Globus pallidus (tissue), 1 donor: ENCODE measurements around the gene DCBLD1.
"Not testable (repeated sequence)": the region's sequence is repeated elsewhere in the genome, so short reads cannot be mapped to it uniquely, and the experiment has no call there.

Experiments used
- DNase-seq: peaks from one replicate; pipeline ENCODE4 v3.0.0-alpha.2; 2015; ENCODE audit warnings: low spot score

Gene DCBLD1

DNA sequence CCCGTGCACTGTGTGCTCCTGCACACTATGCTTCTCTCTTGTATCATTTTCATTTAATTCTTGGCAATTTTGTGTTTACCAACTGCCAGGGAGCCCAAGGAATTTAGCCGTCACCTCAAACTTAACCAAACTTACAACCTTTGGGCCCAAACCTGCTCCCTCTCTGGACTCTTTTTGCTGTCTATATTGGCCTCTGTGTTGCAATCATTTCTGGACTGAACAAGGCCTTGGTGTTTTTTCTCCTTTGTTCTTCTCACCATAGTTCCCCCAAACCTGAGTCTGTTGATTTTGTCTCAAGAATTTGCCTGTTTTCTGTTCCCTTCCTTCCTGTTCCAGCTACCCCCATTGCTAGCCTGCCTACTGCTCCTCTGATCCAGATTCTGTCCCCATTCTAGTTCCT is 19.2 kb downstream of the DCBLD1 start:
- no peak for DNase-seq

DNA sequence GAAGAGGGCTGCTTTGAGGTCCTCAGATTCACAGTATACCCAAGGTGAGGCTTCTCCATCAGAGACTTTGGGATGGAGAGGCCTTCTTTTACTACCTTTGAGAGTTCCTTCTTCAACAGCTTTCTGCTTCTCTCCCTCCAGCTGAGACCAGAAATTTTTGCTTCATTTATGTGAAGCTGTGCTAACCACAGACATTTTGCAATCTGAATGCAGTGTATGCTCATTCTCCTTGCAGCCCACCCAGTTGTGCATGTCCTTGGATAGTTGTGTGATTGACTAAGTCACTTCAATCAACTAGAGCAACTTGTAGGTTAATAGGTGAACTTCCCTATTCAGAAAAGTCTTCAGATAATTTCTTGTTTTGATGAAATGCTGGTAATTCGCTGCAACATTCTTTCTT is 20.1 kb downstream of the DCBLD1 start:
- DNase-seq, result no peak

DNA sequence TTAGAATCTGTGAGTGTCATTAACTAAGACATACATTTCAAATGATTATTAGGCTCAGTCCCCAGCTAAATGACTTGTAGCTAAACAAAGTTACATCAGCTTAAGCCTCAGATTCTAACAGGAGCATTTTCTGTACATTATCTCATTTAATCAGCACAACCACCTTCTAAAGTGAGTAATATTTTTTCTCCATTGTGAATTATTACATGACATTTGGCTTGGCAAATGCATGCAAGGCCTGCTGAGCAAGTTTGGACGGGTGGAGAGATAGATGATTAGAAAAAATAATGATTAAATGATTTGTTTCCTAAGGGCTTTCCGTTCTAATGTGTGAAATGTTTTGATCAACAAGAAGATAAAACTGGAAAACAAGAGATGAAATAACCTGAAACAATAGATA is 20.7 kb downstream of the DCBLD1 start:
- no peak for DNase-seq

DNA sequence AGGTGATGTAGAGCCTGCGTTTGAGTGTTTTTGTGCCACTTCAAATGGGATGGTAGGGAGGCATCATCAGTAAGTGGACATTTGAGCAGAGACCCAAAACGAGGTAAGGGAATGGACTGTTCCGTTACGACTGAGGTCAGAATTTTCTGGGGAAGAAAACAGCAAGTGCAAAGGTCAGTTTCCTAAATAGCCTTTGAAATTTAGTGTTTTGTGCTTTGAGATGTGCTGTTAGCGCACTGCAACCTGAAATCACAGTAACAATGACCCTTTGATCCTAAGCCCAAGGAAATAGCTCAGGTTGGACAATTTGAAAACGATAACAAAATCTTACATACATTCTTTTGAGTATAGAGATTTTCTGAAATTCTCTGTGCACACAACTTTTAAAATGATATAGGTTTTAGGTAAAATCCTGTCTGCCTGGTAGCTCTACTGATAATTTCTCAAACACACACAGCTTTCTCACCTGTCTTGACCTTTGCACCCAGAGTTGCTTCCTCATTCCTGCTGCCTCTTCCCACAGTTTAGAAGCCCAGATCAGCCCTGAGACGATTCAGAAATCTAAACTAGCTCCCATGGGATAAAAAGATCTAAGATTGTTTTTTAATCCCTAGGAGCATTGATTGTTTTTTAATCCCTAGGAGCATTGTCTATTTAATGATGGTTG is 22.1 kb downstream of the DCBLD1 start:
- DNase-seq, result no peak

DNA sequence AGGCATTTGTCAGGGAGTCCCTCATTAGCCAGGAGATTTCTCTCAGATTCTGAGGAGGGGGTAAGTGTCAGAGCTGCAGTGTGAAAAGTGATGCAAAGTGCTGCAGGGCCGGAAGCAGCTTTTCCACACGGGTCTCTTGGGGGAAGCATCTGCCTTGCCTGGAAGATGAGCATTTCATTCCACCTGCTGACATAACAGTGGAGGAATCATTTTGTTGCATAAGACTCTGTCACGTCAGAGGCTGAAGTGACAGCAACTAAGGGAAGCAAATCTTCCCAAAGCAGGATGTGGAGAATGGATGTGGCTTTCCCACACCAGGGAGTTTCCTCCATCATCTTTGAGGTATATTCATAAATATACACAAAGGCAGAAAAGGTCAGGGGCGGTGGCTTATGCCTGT is 22.8 kb downstream of the DCBLD1 start:
- no peak for DNase-seq

DNA sequence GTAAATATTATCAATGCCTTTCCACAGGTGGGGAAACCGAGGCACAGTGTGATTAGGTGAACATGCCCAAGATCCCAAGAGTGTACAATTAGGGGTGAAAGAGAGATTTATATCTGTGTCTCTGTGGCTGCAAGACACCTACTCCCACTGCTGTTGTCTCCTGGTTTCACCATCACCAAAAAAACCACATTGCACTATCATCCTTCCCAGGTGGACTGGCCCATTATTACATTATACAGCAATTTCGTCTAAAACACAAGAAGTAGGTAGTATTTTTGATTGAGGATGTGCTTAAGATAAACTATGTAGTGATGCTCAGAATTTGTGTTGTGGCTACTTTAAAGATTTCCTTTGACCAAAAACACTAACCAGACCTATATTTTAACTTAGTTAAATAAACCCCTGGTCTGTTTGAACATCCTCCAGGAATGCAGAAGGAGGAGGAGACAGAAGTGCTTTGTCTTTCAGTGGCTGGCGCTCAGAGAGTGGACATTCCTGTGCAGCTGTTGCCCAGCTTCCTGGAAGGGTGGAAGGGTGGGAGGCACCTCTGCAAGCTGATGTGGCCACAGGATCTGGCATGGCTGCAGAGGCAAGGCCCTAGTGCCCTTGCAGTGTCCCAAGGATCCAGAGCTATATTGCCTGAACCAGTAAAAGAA is 23.8 kb downstream of the DCBLD1 start:
- DNase-seq, result no peak

DNA sequence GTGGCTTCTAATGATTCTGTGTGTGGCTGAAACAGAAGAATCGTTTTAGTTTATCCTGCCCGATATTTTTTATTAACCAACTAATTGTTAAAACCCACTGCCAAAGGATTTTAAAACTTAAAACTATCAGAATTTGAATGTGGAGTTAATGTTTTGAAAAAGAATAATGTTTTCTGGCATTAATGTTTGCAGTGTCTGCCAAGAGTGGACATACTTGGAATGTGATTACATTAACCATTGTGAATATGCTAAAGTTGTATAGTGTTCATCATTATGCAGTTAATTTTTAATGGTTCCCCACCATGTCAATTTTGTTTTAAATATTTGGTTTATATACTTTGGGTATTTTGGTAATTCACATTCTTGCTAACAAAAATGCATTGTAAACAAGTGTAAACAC is 24.4 kb downstream of the DCBLD1 start:
- DNase-seq, result no peak

DNA sequence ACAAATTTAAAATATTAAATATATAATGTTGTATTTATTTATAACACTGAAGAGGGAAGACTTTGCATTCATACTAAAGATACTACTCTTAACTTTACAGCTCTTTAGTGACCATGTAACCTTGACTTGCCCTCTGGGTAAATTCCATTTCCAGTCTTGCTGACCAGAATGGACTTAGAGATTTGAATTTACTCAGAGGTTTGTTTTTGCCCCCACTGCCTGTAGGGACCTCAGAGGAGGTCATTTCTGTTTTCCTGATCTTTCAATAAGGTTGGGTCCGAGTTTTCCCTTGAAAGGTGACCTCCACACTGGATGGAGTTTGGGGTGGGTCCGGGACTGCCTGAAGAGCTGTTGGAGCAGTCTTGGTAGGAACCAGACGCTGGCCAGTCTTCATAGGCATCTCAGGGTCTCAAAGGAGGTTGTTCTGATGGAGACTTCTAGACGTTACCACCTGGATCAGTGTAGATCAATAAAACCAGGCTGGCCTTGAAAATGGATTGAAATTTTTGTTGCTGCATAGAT is 26.0 kb downstream of the DCBLD1 start:
- DNase-seq, result no peak

DNA sequence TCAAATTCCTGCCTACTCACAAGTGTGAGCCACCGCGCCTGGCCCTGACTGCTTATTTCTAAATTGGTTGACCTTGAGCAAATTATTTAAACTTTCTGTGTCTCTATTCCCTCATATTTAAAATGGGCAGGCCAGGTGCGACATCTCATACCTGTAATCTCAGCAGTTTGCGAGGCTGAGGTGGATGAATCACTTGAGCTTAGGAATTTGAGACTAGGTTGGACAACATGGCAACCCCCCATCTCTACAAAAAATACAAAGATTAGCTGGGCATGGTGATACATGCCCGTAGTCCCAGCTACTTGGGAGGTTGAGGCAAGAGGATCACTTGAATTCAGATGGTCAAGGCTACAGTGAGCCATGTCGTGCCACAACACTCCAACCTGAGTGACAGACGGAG is 26.5 kb downstream of the DCBLD1 start:
- no peak for DNase-seq

DNA sequence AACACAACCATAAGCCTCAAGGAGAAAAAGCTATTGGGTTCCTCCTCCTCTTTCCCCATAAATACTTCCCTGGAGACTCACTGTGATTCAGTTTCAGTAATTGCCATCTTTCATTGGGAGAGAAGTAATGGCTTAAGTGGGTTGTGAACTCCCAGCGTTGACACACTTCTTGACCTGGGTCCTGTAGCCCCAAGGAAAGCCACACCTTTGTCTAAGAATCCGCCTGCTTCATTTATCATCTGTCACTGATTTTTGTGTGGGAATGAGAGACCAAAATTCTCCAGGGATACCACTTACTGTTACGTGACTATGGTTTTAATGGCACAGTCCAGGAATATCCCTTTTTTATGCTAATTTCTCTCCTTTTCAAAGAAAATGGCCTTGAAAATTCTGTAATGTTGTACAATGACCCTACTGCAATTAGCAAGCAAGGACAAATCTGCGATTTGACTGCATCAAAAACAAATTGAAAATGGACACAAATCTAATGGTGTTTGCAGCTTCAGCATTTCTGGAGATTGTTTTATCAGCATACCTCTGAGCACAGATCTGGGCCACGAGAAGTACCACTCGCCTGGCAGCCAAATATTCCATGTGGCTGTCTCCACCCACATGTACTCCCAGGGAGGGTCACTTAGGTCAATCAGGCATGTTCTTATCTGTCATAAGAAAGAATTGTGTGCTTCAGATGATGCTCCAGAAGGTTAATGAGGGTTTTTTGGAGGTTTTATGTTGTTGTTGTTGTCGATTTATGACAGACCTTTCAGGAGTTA is 29.8 kb downstream of the DCBLD1 start:
- DNase-seq, result no peak

DNA sequence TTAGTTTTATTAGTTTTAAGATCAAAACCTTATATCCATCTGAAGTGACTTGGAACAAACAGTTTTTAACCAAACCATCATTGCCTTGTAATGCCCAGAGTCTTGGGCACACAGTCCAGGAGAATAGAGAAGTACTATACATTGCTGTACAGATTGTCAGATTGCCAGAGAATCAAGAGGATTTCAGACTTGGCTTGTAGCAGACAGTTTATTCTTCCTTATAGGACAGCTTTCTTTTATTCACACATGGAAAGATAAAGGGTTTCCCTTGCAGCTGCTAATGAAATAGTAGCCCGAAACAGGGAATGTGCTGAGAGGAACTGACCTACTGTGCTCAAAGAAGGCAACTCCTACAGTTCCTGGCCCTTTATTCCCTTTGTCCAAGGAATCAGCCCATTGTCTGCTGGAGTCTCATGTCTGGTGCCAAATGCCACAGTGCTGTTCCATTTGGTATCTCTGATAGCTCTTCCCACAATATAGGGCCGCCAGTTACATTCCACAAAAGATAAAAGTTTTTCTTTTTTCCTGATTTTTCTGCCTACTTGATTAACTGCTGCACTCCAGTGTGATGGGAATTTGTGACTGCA is 30.6 kb downstream of the DCBLD1 start:
- no peak for DNase-seq

DNA sequence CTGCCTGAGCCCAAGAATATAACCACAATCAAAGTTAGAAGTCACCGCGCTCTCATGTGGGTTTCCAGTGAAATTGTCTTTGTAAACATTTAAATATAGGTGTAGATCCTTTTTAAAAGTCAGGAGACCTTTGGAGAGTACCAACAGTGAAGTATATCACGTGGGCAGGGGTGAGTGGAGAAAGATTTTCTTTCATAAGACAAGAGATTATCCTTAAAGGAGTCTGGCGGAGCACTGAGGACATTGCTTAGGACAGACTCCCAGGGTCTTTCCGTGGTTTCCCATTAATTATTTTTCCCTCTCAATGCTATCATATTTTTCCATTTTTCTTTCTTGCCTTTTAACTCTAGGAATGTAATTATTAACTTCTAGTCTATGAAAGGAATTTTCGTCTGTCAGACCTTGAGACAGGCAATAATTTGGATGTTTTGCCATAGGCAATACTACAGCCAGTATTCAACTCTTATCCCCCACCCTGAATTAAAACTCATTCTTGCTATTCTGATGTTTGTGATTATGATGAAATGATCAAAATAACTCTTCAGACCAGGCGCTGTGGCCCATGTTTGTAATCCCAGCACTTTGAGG is 31.4 kb downstream of the DCBLD1 start:
- DNase-seq, result no peak

DNA sequence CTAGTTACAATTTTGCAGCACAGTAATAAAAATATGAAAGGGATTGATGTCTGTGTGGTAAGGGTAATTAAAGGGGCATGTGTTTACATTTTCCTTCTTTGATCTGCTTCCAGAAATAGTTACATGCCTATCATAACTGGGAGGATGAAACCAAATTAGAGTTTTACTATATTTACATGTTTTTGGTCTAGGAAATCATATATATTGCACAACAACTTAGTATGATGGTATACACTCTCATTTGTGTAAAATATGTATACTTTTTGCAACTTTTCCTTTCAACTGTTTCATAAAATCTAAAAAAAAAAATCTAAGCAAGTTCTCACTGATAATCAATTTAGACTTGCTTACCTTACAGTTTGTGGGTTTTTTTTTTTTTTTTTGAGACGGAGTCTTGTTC is 32.2 kb downstream of the DCBLD1 start:
- DNase-seq, result no peak

DNA sequence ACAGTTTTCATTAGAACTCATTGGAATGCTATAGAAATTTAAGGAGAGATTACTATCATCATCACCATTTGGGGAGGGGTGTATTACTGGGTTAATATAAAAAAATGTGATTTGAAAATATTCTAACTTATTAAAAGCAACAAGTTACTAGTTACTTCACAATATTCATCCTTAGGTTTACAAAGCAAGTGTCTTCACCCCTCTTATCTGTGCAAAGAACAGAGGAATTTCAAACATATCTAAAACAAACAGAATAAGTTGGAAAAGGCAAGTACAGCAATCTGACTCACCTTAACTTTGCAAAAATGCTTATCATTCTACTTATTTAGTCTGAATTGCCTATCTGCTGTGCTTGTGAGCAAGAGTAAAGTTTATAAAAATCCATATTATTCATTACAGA is 32.9 kb downstream of the DCBLD1 start:
- DNase-seq, result no peak

DNA sequence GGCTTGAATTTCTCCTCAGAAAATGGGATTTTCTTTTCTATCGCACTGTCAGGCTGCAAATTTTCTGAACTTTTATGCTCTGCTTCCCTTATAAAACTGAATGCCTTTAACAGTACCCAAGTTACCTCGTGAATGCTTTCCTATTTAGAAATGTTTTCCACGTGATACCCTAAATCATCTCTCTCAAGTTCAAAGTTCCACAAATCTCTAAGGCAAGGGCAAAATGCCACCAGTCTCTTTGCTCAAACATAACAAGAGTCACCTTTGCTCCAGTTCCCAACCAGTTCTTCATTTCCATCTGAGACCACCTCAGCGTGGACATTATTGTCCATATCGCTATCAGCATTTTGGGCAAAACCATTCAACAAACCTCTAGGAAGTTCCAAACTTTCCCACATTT is 35.5 kb downstream of the DCBLD1 start:
- DNase-seq, result not testable (repeated sequence)

DNA sequence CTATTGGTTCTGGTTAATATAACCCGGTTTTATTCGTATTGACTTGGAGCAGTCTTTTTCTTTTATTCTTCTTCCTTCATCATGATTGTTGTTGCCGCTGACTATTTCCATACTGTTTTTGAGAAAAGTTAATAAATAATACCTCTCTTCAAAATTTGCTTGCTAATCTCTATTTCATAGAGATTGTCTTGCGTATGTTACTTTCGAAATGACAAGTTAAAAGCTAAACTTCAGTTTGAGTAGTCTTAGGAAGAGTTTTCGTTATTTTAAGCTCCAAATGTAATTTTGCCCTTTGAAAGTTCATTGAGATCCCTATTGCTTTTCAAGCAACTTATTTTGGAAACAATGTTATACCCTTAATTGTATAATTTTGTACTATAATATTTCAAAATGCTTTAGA is 36.4 kb downstream of the DCBLD1 start:
- no peak for DNase-seq

DNA sequence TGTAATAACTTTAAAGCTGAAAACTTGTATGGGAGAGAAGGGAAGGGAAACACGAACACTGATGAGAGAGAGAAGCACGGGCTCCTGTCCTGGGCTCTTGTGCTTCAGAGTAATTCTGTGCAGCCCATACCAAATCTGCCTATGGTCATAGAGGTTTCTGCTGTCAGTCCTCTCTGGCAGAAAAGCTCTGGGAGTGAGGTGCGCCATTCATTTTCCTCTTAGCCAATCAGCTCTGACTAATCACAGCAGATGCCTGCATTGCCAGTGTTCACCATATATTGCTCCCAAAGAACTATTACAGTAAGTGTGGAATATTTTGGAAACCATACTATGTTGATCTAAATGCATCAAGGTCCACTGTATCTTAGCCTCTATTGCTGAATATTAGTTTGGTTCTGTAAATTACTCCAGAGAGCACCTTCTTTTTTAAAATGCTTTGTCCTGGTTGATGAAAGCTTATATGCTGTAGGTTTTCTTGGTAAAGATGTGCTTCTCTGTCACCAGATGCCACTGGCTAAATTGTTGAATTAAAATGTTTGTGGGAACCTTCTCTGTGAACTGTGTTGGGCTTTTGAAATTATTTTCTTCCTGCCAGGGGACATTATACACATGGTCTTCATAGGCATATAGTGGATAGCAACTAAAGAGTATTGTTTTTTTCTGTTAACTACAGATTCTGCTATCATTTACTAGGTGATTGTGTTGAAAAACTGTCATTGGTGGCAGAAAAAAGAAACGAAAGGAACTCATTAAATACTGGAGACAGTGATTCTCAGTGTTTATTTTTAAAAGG is 38.3 kb downstream of the DCBLD1 start:
- DNase-seq, result no peak

DNA sequence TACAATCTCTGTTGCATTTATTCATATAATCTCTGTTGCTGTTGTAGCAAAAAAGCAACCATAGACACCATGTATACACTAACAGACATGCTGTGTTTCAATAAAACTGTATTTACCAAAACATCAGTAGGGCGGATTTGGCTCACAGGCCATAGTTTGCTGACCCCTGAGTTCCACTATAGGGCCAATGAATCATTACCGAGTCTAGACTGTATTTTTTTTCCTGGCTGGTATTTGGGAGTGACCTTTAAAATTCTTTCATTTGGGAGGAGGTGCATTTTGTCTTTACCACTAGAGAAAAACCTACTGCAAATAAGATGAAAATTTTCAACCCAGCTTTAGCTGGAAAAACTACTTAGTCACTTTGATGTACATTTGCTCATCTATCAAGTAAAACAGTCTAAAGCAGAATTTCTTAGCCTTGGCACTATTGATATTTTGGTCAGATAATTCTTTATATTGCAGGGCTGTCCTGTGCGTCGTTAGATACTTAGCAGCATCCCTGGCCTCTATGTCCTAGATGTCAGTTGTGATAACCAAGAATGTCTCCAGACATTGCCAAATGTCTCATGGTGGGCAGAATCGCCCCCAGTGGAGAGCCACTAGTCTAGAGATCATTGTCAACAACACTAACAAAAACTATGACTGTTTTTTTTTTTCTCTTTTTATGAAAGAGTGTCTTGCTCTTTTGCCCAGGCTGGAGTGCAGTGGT is 39.5 kb downstream of the DCBLD1 start:
- DNase-seq, result no peak

DNA sequence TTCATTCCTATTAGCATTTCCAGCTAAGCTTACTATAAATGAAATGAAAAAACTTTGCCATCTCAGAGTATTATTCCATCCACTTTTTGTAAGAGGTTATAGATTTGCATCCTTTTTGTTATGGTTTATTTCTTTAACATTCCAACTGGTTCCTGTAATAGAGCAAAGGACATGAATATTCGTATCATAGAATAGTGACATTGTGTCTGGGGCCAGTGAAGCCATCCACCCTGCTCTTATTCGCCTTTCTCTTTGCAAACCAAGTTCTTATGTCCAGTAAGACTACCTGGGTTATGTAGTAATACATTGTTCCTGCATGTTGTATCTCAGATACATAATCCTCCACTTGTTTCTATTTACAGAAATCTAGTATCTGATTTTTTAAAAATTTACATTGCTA is 43.1 kb downstream of the DCBLD1 start:
- no peak for DNase-seq

DNA sequence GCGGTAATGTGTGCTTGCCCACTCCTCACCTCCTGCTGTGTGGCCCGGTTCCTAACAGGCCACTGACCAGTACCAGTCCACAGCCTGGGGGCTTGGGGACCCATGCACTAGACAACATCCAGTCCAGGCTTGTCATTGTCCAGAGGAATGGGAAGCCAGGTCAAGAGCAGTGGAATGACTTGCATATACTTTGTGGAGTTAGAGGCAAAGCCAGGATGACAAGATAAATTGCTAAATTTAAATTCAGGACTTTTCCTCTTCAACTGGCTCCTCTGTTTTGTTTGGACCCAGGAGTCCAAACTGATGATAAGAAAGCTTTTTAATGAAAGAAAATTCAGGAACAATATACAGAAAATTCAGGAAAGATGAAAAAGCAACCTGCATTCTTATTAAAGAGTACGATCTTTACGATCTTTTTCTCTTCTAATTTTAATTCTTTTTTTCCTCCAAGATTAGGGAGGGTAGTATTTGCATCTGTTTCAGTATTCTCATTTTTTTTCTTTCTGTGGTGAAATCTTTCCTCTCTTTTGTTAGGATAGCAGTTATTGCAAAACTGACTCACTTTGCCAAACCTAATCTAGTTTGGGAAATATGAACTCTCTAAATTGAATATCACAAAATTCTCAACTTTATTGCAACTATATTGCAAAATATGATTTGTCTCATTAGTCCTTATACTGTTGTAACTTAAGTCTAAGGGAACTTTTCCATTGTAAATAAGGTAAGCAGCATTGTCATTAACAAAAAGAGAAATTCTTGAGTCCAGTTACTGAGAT is 48.2 kb downstream of the DCBLD1 start:
- DNase-seq, result no peak
